ENCODE results near the gene ZNF182.

The ZNF182 gene

GRCh38 chrX:48003758-48004457 lies at the start of gene ZNF182 (continued):
- 0 out of 2 replicates have a peak, but pooled peaks have one; percentile 35 for TF ChIP-seq ZNF280D (tag by site-specific recombination; IDR thresholded peaks at IDR 0.05)
- TF ChIP-seq ZNF501 (tag by site-specific recombination; IDR thresholded peaks at IDR 0.05): peak; percentile 54; the same call in 1 of the 2 replicates
- peak; percentile 79 for TF ChIP-seq ZBTB21 (tag by site-specific recombination; IDR thresholded peaks at IDR 0.05)
- TF ChIP-seq ZNF707 (tag by site-specific recombination; IDR thresholded peaks at IDR 0.05): no peak
- peak; percentile 78 for TF ChIP-seq PATZ1 (tag by site-specific recombination; IDR thresholded peaks at IDR 0.05)
- TF ChIP-seq ZNF18 (tag by site-specific recombination; IDR thresholded peaks at IDR 0.05): no peak
- peak; percentile 99 for TF ChIP-seq ATF2 (tag by site-specific recombination; IDR thresholded peaks at IDR 0.05; ENCODE audit: low read depth)
- no peak for TF ChIP-seq ZNF530 (tag by site-specific recombination; IDR thresholded peaks at IDR 0.05; ENCODE audit: low read depth)
- TF ChIP-seq ZXDB (tag by site-specific recombination; IDR thresholded peaks at IDR 0.05): peak; percentile 99
- no peak for TF ChIP-seq ZNF266 (tag by site-specific recombination; IDR thresholded peaks at IDR 0.05; ENCODE audit: low read depth)
- no peak for TF ChIP-seq BCL11A (tag by site-specific recombination; IDR thresholded peaks at IDR 0.05; ENCODE audit: low read depth)
- TF ChIP-seq ZNF140 (tag by site-specific recombination; IDR thresholded peaks at IDR 0.05): no peak
- TF ChIP-seq ZNF704 (tag by site-specific recombination; IDR thresholded peaks at IDR 0.05): no peak
- no peak for TF ChIP-seq ELK4 (IDR thresholded peaks at IDR 0.05; ENCODE audit: borderline replicate concordance, low read depth, low read length)
- TF ChIP-seq ZNF169 (tag by site-specific recombination; IDR thresholded peaks at IDR 0.05): no peak
- no peak for TF ChIP-seq ZSCAN30 (tag by site-specific recombination; IDR thresholded peaks at IDR 0.05)
- no peak for TF ChIP-seq ZBTB49 (tag by site-specific recombination; IDR thresholded peaks at IDR 0.05; ENCODE audit: low read depth)
- no peak for TF ChIP-seq ZNF2 (tag by site-specific recombination; IDR thresholded peaks at IDR 0.05)
- TF ChIP-seq ZNF664 (tag by site-specific recombination; IDR thresholded peaks at IDR 0.05): no peak
- no peak for TF ChIP-seq SALL2 (tag by site-specific recombination; IDR thresholded peaks at IDR 0.05; ENCODE audit: borderline replicate concordance)
- peak; percentile 56; the same call in 1 of the 2 replicates for TF ChIP-seq SP3 (tag by site-specific recombination; IDR thresholded peaks at IDR 0.05)
- TF ChIP-seq ZNF639 (tag by site-specific recombination; IDR thresholded peaks at IDR 0.05): no peak
- 0 out of 2 replicates have a peak, but pooled peaks have one; percentile 26 for TF ChIP-seq ZNF24 (tag by site-specific recombination; IDR thresholded peaks at IDR 0.05)
- TF ChIP-seq ZNF629 (tag by site-specific recombination; IDR thresholded peaks at IDR 0.05): peak; percentile 93
- no peak for TF ChIP-seq ZNF621 (tag by site-specific recombination; IDR thresholded peaks at IDR 0.05)
